ENCODE data around the gene IRF1. TPM values are rescaled to one million over a fixed set of nuclear protein-coding genes. Genes with fewer than 3 reads are reported as not detected.

The IRF1 gene
- total and polyA plus RNA-seq, 10 donors = 57.9 to 307 (median 160) TPM

DNA sequence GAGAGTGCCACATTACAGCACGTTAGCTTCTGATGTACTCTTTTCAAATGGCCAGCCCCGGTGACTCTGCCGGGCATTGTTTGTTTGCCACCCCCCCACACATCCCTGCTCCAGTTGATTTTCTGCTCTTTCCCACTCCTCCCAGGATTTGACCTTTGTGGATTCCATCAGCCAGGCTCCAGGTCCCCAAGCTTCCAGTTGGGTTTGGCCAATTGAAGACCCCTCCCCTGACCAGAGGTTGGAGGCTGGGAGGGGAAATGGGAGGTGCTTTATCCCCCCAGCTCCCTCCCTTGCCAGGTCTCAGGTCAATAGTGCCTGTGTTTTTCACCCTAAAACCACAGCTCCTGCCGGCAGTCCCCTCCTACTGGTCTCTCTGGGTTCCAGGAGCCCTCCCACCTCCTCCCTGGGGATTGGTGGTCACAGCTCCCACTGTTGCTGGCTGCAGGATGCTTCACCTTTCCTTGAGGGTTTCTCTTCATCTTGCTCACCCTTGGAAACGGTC is 34.9 kb downstream of the IRF1 start:
- intact Hi-C loops (cut with DNase I; ENCODE audit: low total_unique reads) = no loop called here
- H3K4me3 ChIP-seq = peak overlapping the region in 2 of 8 donors; percentile 6 to 55
- peaks cover 0 to 39% (median 8%) of the 10 kb centered on the region in 6 donors for H3K36me3 ChIP-seq
- H3K4me1 ChIP-seq = peaks cover 54 to 100% (median 83%) of the 10 kb centered on the region in 6 donors
- peak overlapping the region; percentile 89 to 99 (median 95) for H3K27ac ChIP-seq
- H3K9me3 ChIP-seq = no peaks in the 10 kb centered on the region
- peak; percentile 80 for DNase-seq
- no peaks in the 10 kb centered on the region for H3K27me3 ChIP-seq (replicated peaks in 1 of 7)
- 24 to 43% (median 28%) methylated on average over 5 of the region's 5 CpGs for WGBS, 5 donors
- TF ChIP-seq POLR2A (IDR thresholded peaks at IDR 0.05) = no peak
- TF ChIP-seq POLR2AphosphoS5 (IDR thresholded peaks at IDR 0.05) = peak in 1 of 3 donors; percentile 10

DNA sequence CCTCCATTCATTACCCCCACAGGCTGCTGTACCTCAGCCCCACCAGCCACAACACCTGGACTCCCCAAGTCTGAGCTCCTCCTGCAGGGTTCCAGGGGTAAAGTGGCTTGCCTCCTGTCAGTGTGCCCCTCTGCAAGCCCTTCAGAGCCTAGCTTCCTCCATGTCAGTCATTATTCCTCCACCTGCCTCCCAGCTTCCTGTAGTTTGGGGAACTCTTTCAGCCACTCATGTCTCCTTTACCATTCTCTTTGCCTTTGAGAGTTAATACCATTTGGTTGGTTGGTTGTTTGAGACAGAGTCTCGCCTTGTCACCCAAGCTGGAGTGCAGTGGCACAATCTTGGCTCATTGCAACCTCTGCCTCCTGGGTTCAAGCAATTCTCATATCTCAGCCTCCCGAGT is 36.2 kb downstream of the IRF1 start:
- peaks cover 41 to 96% (median 73%) of the 10 kb centered on the region in 6 donors for H3K4me1 ChIP-seq
- peaks cover 0 to 48% (median 14%) of the 10 kb centered on the region in 6 donors for H3K36me3 ChIP-seq
- 81 to 96% (median 88%) methylated on average over 2 of the region's 2 CpGs for WGBS, 5 donors
- H3K4me3 ChIP-seq = peak overlapping the region in 1 of 8 donors; percentile 55
- intact Hi-C loops (cut with DNase I; ENCODE audit: low total_unique reads) = no loop called here
- TF ChIP-seq POLR2A (IDR thresholded peaks at IDR 0.05) (no peak), POLR2AphosphoS5 (IDR thresholded peaks at IDR 0.05) (no peak)
- TF ChIP-seq, protein P1, sequence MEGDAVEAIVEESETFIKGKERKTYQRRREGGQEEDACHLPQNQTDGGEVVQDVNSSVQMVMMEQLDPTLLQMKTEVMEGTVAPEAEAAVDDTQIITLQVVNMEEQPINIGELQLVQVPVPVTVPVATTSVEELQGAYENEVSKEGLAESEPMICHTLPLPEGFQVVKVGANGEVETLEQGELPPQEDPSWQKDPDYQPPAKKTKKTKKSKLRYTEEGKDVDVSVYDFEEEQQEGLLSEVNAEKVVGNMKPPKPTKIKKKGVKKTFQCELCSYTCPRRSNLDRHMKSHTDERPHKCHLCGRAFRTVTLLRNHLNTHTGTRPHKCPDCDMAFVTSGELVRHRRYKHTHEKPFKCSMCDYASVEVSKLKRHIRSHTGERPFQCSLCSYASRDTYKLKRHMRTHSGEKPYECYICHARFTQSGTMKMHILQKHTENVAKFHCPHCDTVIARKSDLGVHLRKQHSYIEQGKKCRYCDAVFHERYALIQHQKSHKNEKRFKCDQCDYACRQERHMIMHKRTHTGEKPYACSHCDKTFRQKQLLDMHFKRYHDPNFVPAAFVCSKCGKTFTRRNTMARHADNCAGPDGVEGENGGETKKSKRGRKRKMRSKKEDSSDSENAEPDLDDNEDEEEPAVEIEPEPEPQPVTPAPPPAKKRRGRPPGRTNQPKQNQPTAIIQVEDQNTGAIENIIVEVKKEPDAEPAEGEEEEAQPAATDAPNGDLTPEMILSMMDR (IDR thresholded peaks at IDR 0.05 in 8 of 11, conservative IDR thresholded peaks at IDR 0.05 in 3 of 11) = no peak
- no peaks in the 10 kb centered on the region for H3K27me3 ChIP-seq (replicated peaks in 1 of 7)
- H3K9me3 ChIP-seq = no peaks in the 10 kb centered on the region
- H3K27ac ChIP-seq = peak overlapping the region; percentile 89 to 99 (median 95)
- peak; percentile 58 for DNase-seq

DNA sequence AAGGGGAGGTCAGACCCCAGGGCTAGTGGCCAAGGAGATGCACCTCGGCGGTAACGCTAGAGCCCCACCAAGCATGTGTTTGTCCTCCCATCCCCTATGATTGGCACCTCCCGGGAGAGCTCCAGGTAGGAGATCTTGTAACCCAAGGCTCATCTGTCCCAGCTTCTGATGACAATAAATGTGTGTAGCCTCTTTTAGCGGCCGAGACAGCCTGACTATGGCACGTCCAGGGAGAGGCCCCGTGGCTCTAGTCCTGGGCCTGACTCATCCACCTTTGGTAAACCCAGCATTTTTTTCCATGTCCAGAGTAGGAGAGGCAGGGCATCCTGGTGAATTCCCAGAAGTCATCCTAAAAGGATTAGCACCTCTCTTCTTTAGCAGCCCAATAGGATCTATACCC is 39.2 kb downstream of the IRF1 start:
- Histone ChIP-seq H3K4me3 (no peak overlapping the region), H3K27me3 (replicated peaks in 1 of 7) (no peaks in the 10 kb centered on the region), H3K36me3 (peaks cover 0 to 53% (median 14%) of the 10 kb centered on the region in 6 donors), H3K9me3 (no peaks in the 10 kb centered on the region), H3K4me1 (peaks cover 23 to 90% (median 64%) of the 10 kb centered on the region in 6 donors), H3K27ac (peak overlapping the region in 3 of 8 donors; percentile 26 to 33 (median 31))
- peak; percentile 27 for DNase-seq
- intact Hi-C loops (cut with DNase I; ENCODE audit: low total_unique reads) = no loop called here
- WGBS, 5 donors = 90 to 97% (median 94%) methylated on average over 8 of the region's 8 CpGs
- TF ChIP-seq POLR2A (IDR thresholded peaks at IDR 0.05) (no peak), POLR2AphosphoS5 (IDR thresholded peaks at IDR 0.05) (no peak)
- TF ChIP-seq, protein P1 (IDR thresholded peaks at IDR 0.05 in 8 of 11, conservative IDR thresholded peaks at IDR 0.05 in 3 of 11) = no peak

DNA sequence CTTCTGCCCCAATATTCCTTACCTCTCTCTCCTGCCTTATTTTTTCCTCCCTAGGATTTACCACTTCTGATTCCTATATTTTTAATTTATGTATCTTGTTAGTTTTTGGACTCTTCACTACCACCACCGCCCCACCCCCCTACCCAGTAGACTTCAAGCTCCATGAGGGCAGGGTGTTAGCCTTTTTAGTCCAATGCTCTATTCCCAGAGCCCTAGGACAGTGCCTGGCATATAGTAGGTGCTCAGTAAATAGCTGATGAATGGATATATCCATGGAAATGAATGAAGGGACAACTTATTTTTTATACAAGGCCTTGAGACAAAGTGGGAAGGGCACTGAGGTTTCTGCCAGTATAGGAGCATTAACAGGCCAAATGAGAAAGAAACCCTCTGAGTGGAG is 41.5 kb downstream of the IRF1 start:
- H3K9me3 ChIP-seq = no peaks in the 10 kb centered on the region
- TF ChIP-seq, protein P1 (IDR thresholded peaks at IDR 0.05 in 8 of 11, conservative IDR thresholded peaks at IDR 0.05 in 3 of 11) = no peak
- TF ChIP-seq POLR2A (IDR thresholded peaks at IDR 0.05) = no peak
- TF ChIP-seq POLR2AphosphoS5 (IDR thresholded peaks at IDR 0.05) = no peak
- H3K27ac ChIP-seq = peak overlapping the region in 2 of 8 donors; percentile 64 to 67
- H3K4me1 ChIP-seq = peaks cover 25 to 90% (median 63%) of the 10 kb centered on the region in 6 donors
- no peak for DNase-seq
- H3K4me3 ChIP-seq = no peak overlapping the region
- WGBS, 5 donors = 92 to 98% (median 97%) methylated on average over 1 of the region's 1 CpG
- no peaks in the 10 kb centered on the region for H3K27me3 ChIP-seq (replicated peaks in 1 of 7)
- H3K36me3 ChIP-seq = peaks cover 0 to 57% (median 14%) of the 10 kb centered on the region in 6 donors
- intact Hi-C loops (cut with DNase I; ENCODE audit: low total_unique reads) = no loop called here
